GM12878 (cell line): Measurements from ENCODE around the gene PNPO.

Experiments used
- BCL3 ChIP-seq: IDR thresholded peaks from 2 replicates; pipeline ENCODE4 v1.6.1; 2011; ENCODE audit warnings: borderline replicate concordance, low read depth, mild to moderate bottlenecking, moderate library complexity, low read length; ENCODE audit not compliant: insufficient read depth, poor library complexity, severe bottlenecking
- BRCA1 ChIP-seq: IDR thresholded peaks from 2 replicates; pipeline ENCODE4 v1.6.1; 2011; ENCODE audit warnings: low read depth, low read length, improper control_type of control experiment
- CEBPB ChIP-seq, 2 experiments: fragments of 150-350 bp in 1 of 2; IDR thresholded peaks; 2 replicates each; pipeline ENCODE4 v1.6.1; 2012 to 2014; ENCODE audit warnings: low read depth in 2 of 2, low read length in 2 of 2, borderline replicate concordance in 1 of 2, inconsistent platforms in 1 of 2
- EED ChIP-seq: sonication (generic); IDR thresholded peaks from 2 replicates; pipeline ENCODE4 v1.6.1; 2016; ENCODE audit warnings: antibody characterized with exemption, low read depth
- EP300 ChIP-seq, 2 experiments: fragments of 150-350 bp in 1 of 2; IDR thresholded peaks; 2 replicates each; pipeline ENCODE4 v1.6.1; 2011 to 2012; ENCODE audit warnings: low read depth in 2 of 2, low read length in 2 of 2, borderline replicate concordance in 1 of 2, improper control_type of control experiment in 1 of 2, inconsistent platforms in 1 of 2; ENCODE audit not compliant: control insufficient read depth in 1 of 2
- ETV6 ChIP-seq, 2 experiments: fragments of 450-650 bp in 1 of 2; IDR thresholded peaks in 1 of 2; conservative IDR thresholded peaks in 1 of 2; 2 replicates each; pipeline ENCODE4 v1.6.1; 2014; ENCODE audit warnings: antibody characterized with exemption in 1 of 2, borderline replicate concordance in 1 of 2, low read depth in 1 of 2, mild to moderate bottlenecking in 1 of 2, moderate library complexity in 1 of 2
- GABPA ChIP-seq: IDR thresholded peaks from 2 replicates; pipeline ENCODE4 v1.6.1; 2014; ENCODE audit warnings: antibody characterized with exemption, low read depth, mild to moderate bottlenecking, inconsistent platforms
- HCFC1 ChIP-seq: fragments of 150-350 bp; IDR thresholded peaks from 2 replicates; pipeline ENCODE4 v1.6.1; 2014; ENCODE audit warnings: low read length
- HDGF ChIP-seq: fragments of 450-650 bp; IDR thresholded peaks from 2 replicates; pipeline ENCODE4 v1.6.1; 2016; ENCODE audit warnings: antibody characterized with exemption
- TAF1 ChIP-seq: IDR thresholded peaks from 2 replicates; pipeline ENCODE4 v1.6.1; 2011; ENCODE audit warnings: mild to moderate bottlenecking, low read depth, low read length, borderline replicate concordance
- TF ChIP-seq, protein P1 (sequence below), 3 experiments: IDR thresholded peaks in 2 of 3; conservative IDR thresholded peaks in 1 of 3; 2 replicates each; pipeline ENCODE4 v1.5.1; 2011; ENCODE audit warnings: low read depth in 3 of 3, low read length in 3 of 3, mild to moderate bottlenecking in 3 of 3, control low read depth in 2 of 3, moderate library complexity in 2 of 3, inconsistent platforms in 1 of 3, mixed read lengths in 1 of 3; ENCODE audit not compliant: control insufficient read depth in 2 of 3, insufficient read depth in 1 of 3; ENCODE audit errors: extremely low read depth in 1 of 3

DNA sequence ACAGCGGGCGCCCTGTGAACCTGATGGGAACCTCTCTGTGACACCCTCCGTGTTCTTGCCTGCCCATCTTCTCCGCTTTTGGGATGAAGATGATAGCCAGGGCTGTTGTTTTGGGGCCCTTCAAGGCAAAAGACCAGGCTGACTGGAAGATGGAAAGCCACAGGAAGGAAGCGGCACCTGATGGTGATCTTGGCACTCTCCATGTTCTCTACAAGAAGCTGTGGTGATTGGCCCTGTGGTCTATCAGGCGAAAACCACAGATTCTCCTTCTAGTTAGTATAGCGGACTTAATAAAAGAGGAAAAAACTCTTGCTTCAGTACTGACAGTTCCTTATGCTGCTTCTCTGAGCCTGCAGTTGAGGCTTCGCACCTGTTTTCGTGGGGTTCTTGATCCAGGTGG lies 40.1 kb downstream of the PNPO start:
- no peak for TF ChIP-seq BRCA1
- no peak for TF ChIP-seq EED
- TF ChIP-seq GABPA, result no peak
- no peak for TF ChIP-seq BCL3
- no peak for TF ChIP-seq CEBPB (IDR thresholded peaks at IDR 0.05; ENCODE audit: borderline replicate concordance in 1 of 2, low read depth in 2 of 2, low read length in 2 of 2)
- TF ChIP-seq EP300 (IDR thresholded peaks at IDR 0.05; ENCODE audit: borderline replicate concordance in 1 of 2, control insufficient read depth in 1 of 2, low read depth in 2 of 2, low read length in 2 of 2), result no peak
- TF ChIP-seq, protein P1, sequence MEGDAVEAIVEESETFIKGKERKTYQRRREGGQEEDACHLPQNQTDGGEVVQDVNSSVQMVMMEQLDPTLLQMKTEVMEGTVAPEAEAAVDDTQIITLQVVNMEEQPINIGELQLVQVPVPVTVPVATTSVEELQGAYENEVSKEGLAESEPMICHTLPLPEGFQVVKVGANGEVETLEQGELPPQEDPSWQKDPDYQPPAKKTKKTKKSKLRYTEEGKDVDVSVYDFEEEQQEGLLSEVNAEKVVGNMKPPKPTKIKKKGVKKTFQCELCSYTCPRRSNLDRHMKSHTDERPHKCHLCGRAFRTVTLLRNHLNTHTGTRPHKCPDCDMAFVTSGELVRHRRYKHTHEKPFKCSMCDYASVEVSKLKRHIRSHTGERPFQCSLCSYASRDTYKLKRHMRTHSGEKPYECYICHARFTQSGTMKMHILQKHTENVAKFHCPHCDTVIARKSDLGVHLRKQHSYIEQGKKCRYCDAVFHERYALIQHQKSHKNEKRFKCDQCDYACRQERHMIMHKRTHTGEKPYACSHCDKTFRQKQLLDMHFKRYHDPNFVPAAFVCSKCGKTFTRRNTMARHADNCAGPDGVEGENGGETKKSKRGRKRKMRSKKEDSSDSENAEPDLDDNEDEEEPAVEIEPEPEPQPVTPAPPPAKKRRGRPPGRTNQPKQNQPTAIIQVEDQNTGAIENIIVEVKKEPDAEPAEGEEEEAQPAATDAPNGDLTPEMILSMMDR (IDR thresholded peaks at IDR 0.05 in 2 of 3, conservative IDR thresholded peaks at IDR 0.05 in 1 of 3; ENCODE audit: control insufficient read depth in 2 of 3, extremely low read depth in 1 of 3, insufficient read depth in 1 of 3, low read depth in 3 of 3, low read length in 3 of 3), result no peak
- no peak for TF ChIP-seq HDGF
- no peak for TF ChIP-seq ETV6 (conservative IDR thresholded peaks at IDR 0.05 in 1 of 2, IDR thresholded peaks at IDR 0.05 in 1 of 2; ENCODE audit: borderline replicate concordance in 1 of 2, low read depth in 1 of 2)
- no peak for TF ChIP-seq TAF1
- no peak for TF ChIP-seq HCFC1
